PC-3 (cell line): ENCODE measurements around the gene OPA3. TPM values are rescaled to one million over a fixed set of nuclear protein-coding genes. Genes with fewer than 3 reads are reported as not detected.
"Not testable (repeated sequence)": the region's sequence is repeated elsewhere in the genome, so short reads cannot be mapped to it uniquely, and the experiment has no call there.

Source experiments
- ATAC-seq: fragments of 200-7000 bp; cut with Tn5 transposase; 2 replicates; pipeline ENCODE4 v1.9.1; 2020; ENCODE audit warnings: mild to moderate bottlenecking, moderate library complexity
- BruUV-seq: library from RNA; stranded (reverse); fragments of 400-500 nt; replicated peaks from 2 replicates; lab custom pipeline; 2021; lab: Mats Ljungman, UMichigan
- CTCF ChIA-PET: fragments of 300-600 bp; sonication (Branson Sonifier 250); formaldehyde crosslinking; loops from one replicate; lab custom pipeline; 2022; ENCODE audit warnings: antibody characterized with exemption; lab: Charles Lee
- POLR2A ChIA-PET: fragments of 300-600 bp; sonication (Branson Sonifier 250); formaldehyde crosslinking; loops from one replicate; lab custom pipeline; 2022; ENCODE audit warnings: antibody characterized with exemption; ENCODE audit not compliant: unreplicated experiment; lab: Charles Lee
- DNase-seq: peaks from one replicate; pipeline ENCODE4 v3.0.0-alpha.2; 2015
- H2AFZ ChIP-seq: fragments of 300-600 bp; sonication (generic); 2 replicates; pipeline ENCODE4 v1.6.0; 2016; ENCODE audit warnings: antibody characterized with exemption, low read length
- H3F3A ChIP-seq: fragments of 300-600 bp; sonication (generic); one replicate; pipeline ENCODE4 v1.6.0; 2017; ENCODE audit warnings: antibody characterized with exemption, low read length, control low read depth, mild to moderate bottlenecking; ENCODE audit not compliant: unreplicated experiment
- H3K27ac ChIP-seq: fragments of 300-600 bp; sonication (generic); 2 replicates; pipeline ENCODE4 v1.5.1; 2016; ENCODE audit warnings: mild to moderate bottlenecking, low read length
- H3K27me3 ChIP-seq: fragments of 300-600 bp; sonication (generic); 2 replicates; pipeline ENCODE4 v1.6.1; 2016; ENCODE audit warnings: low read length, mixed read lengths
- H3K36me3 ChIP-seq: fragments of 300-600 bp; sonication (generic); 2 replicates; pipeline ENCODE4 v1.6.1; 2016; ENCODE audit warnings: low read depth, mixed run types, low read length, mixed read lengths
- H3K4me1 ChIP-seq: fragments of 300-600 bp; sonication (generic); 2 replicates; pipeline ENCODE4 v1.5.1; 2016; ENCODE audit warnings: low read length; ENCODE audit not compliant: insufficient read depth
- H3K4me2 ChIP-seq: fragments of 300-600 bp; sonication (generic); 2 replicates; pipeline ENCODE4 v1.6.0; 2016; ENCODE audit warnings: low read length
- H3K4me3 ChIP-seq: fragments of 300-600 bp; sonication (generic); 2 replicates; pipeline ENCODE4 v1.5.1; 2016; ENCODE audit warnings: mild to moderate bottlenecking, low read length, mixed read lengths
- H3K79me2 ChIP-seq: fragments of 300-600 bp; sonication (generic); 2 replicates; pipeline ENCODE4 v1.6.1; 2017; ENCODE audit warnings: low read length, mixed read lengths
- H3K9ac ChIP-seq: fragments of 300-600 bp; sonication (generic); 2 replicates; pipeline ENCODE4 v1.6.0; 2016; ENCODE audit warnings: mild to moderate bottlenecking, low read length
- H3K9me2 ChIP-seq: fragments of 300-600 bp; sonication (generic); replicated peaks from 2 replicates; pipeline ENCODE4 v1.6.1; 2016; ENCODE audit warnings: mixed run types, low read length, mixed read lengths
- H3K9me3 ChIP-seq: fragments of 300-600 bp; sonication (generic); 2 replicates; pipeline ENCODE4 v1.6.1; 2016; ENCODE audit warnings: low read length, mixed read lengths
- H4K20me1 ChIP-seq: fragments of 300-600 bp; sonication (generic); 2 replicates; pipeline ENCODE4 v1.6.1; 2016; ENCODE audit warnings: low read length, mixed read lengths
- CTCF ChIP-seq: fragments of 300-600 bp; sonication (generic); conservative IDR thresholded peaks from 2 replicates; pipeline ENCODE4 v1.5.1; 2017; ENCODE audit warnings: antibody characterized with exemption, low read depth, mild to moderate bottlenecking, low read length
- EZH2 ChIP-seq: fragments of 300-600 bp; sonication (generic); IDR thresholded peaks from one replicate; pipeline ENCODE4 v1.6.1; 2017; ENCODE audit warnings: antibody characterized with exemption, mild to moderate bottlenecking, low read length; ENCODE audit not compliant: unreplicated experiment
- EZH2phosphoT487 ChIP-seq: fragments of 300-600 bp; sonication (generic); IDR thresholded peaks from 2 replicates; pipeline ENCODE4 v1.6.1; 2018; ENCODE audit warnings: mild to moderate bottlenecking, antibody characterized with exemption, low read length, borderline replicate concordance
- intact Hi-C: fragments of 100-400 bp; cut with micrococcal nuclease; formaldehyde crosslinking; loops from 2 replicates; pipeline ENCODE4 v1.9.0; 2023
- total RNA-seq: library from RNA; depleted of rRNA; stranded (reverse); fragments of >200 nt; gene quantifications from 2 replicates; pipeline ENCODE4 v1.2.3, GENCODE V29; 2014

Gene OPA3
- total RNA-seq, 1 experiment from 2014 or later = 9.4 TPM

GRCh38 chr19:45615795-45616703, 31.4 kb upstream of the OPA3 start:
- peaks cover 7% of the 10 kb centered on the region for H3K36me3 ChIP-seq
- no peaks in the 10 kb centered on the region for H3K27me3 ChIP-seq
- POLR2A ChIA-PET = interaction anchor here (0.5 to 0.6 kb wide), 2 partner anchors 15 to 24 kb away, joined by 6 to 12 read pairs; no protein-coding TSS in a partner anchor
- peak; percentile 72 for ATAC-seq
- H3K4me1 ChIP-seq = peaks cover 24% of the 10 kb centered on the region
- no peaks in the 10 kb centered on the region for H4K20me1 ChIP-seq
- no peak overlapping the region for H2AFZ ChIP-seq
- no peaks in the 10 kb centered on the region for H3K79me2 ChIP-seq
- peak overlapping the region; percentile 46; the same call in 1 of the 2 replicates for H3K4me2 ChIP-seq
- no TSS peak for BruUV-seq
- H3F3A ChIP-seq = peaks cover 4% of the 10 kb centered on the region
- DNase-seq = peak; percentile 80
- intact Hi-C loops = loop anchor here (1.0 kb wide), 1 partner anchor 14 kb away; no protein-coding TSS in a partner anchor
- TF ChIP-seq EZH2 = no peak
- no peak overlapping the region for H3K4me3 ChIP-seq
- H3K9me3 ChIP-seq = no peaks in the 10 kb centered on the region
- peak overlapping the region; percentile 73 for H3K27ac ChIP-seq
- no peaks in the 10 kb centered on the region for H3K9me2 ChIP-seq
- H3K9ac ChIP-seq = no peak overlapping the region; the same call in 1 of the 2 replicates
- CTCF ChIA-PET = no interaction called here

GRCh38 chr19:45615056-45615455, 30.5 kb upstream of the OPA3 start:
- DNase-seq, H3K27me3 ChIP-seq, H2AFZ ChIP-seq, ATAC-seq, H3K79me2 ChIP-seq, H3K4me3 ChIP-seq, H3K36me3 ChIP-seq, H3K9me2 ChIP-seq, CTCF ChIA-PET, H4K20me1 ChIP-seq, intact Hi-C loops, H3F3A ChIP-seq, H3K9me3 ChIP-seq, POLR2A ChIA-PET, BruUV-seq: not testable (repeated sequence)
- H3K4me1 ChIP-seq = peaks cover 24% of the 10 kb centered on the region
- H3K27ac ChIP-seq = peak overlapping the region; percentile 99
- H3K9ac ChIP-seq = peak overlapping the region; percentile 84
- peak overlapping the region; percentile 81; the same call in 1 of the 2 replicates for H3K4me2 ChIP-seq

GRCh38 chr19:45613926-45614725, 29.5 kb upstream of the OPA3 start:
- Histone ChIP-seq H3K9me2 (no peaks in the 10 kb centered on the region), H3K4me3 (peak overlapping the region; percentile 50), H4K20me1 (no peaks in the 10 kb centered on the region), H2AFZ (no peak overlapping the region), H3K4me2 (peak overlapping the region; percentile 81), H3K9ac (peak overlapping the region; percentile 84), H3K36me3 (peaks cover 10% of the 10 kb centered on the region; the same call in 1 of the 2 replicates), H3F3A (peaks cover 4% of the 10 kb centered on the region), H3K27ac (peak overlapping the region; percentile 99), H3K79me2 (no peaks in the 10 kb centered on the region), H3K4me1 (peaks cover 24% of the 10 kb centered on the region), H3K9me3 (no peaks in the 10 kb centered on the region), H3K27me3 (no peaks in the 10 kb centered on the region)
- peak; percentile 92 for DNase-seq
- ChIA-PET POLR2A (interaction anchor here (0.6 kb wide), 1 partner anchor 27 kb away, joined by 5 read pairs; no protein-coding TSS in a partner anchor), CTCF (interaction anchor here (1.0 kb wide), 1 partner anchor 27 kb away, joined by 4 read pairs; no protein-coding TSS in a partner anchor)
- TF ChIP-seq EZH2phosphoT487 = no peak
- TF ChIP-seq EZH2 = no peak
- TF ChIP-seq CTCF = no peak
- intact Hi-C loops = no loop called here
- BruUV-seq = TSS peak; percentile 51
- ATAC-seq = peak; percentile 80
